NCI-H2171 (cell line): ENCODE measurements around the gene PPM1A.

Source experiments
- DNase-seq: peaks from one replicate; lab custom pipeline; 2025; lab: John Stamatoyannopoulos, UW

Gene PPM1A

GRCh38 chr14:60248697-60249318 is at the start of gene PPM1A:
Gene PPM1A, plus strand, starts transcription at chr14:60249221. Its CDS starts 33,483 bp downstream, at chr14:60282704.
- peak; percentile 95 for DNase-seq

GRCh38 chr14:60199321-60199720 is 49.7 kb upstream of the PPM1A start:
- no peak for DNase-seq

DNA sequence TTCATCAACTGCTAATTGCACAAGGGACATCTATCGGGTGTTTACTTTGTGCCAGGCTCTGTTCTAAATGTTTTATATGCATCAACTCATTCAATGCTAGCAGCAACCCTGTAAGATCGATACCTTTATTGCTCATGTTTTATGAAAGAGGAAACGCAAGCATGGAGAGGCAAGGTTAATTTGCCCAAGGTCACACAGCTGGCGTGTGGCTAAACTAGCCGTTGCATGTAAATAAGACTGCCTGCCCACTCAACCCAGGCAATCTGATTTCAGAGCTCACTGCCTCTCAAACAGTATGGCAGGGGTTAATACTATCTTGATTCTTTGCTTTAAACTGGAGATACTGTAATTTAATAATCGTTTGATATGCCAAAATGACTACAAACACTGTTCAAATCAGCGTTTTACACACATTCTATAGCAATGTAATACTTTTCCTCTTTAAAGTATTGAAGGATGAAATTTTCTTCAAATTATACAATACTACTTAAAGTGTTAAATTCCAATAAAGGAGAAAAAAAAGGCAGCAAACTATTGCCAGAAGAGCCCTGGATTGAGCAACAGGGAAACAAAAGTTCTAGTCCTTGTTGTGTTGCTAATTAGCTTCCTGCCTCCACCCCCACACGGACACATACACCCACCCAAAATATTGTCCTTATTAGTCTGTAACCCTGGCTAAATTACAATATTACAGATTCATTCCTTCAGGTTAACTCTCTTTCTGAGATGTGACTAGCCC is 44.7 kb upstream of the PPM1A start:
- DNase-seq: no peak

DNA sequence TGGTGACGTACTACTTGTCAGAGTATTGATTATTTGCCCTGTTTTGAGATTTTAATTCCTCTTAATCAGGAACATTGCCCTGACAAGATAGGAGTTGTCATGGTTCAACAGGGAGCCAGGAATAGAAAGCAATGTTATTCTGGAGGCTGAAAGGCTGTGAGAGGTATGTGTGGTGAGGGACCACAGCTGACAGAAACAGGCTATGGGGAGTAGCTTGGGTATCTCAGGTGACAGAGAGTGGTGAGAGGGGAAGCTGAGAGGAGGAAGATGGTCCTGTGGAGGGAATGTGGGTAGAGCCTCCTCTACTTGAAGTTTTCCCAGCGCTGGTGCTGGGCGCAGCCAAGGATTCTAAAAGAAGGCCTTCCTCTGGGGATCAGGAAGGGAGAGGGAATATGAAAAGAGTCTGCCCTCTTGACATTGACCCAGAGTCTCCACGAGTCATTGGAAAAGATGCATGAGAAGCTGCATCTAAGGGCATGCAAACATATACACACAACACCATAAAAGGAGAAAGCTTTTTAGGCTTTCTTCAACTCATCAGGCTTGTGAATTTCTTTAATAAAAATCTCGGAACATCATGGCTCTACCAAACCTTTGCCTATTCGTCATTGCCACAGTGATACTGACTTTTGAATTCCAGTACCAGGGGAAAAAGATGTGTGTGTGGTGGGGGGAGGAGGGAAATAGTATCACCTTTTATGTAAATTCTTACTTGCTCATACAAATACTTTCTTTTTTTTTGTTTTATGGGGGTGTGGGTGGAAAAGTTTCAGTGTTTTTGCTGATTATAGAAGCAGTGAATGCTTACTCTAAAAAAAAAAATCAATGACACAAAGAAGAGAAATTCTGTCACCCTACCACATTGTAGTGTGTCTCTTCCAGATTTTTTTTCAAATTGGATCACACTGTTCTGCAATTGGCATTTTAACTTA is 43.9 kb upstream of the PPM1A start:
- no peak for DNase-seq

- no peak for DNase-seq
Observed at GRCh38 chr14:60206249-60206670, 42.8 kb upstream of the PPM1A start.

GRCh38 chr14:60206837-60207533 is 42.0 kb upstream of the PPM1A start:
- DNase-seq: no peak

GRCh38 chr14:60210703-60211102 is 38.3 kb upstream of the PPM1A start:
- DNase-seq: no peak

DNA sequence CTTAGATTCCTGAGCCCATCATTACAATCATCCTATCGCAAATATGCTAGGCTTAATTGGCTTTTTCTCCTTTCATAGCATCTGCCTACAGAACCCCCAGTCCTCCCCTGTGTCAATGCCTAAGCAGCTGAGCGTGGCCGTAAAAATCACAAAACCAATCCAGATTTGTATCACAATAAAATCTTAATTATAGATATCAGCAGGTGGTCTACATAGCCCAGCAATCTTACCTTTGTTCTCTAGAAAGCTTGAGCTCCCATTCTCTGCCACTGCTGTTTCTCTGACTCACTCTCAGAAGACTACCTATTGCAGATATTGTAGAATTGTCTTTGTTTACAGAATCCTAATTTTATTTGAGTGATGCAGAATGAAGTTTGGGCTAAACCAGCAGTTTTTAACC is 37.9 kb upstream of the PPM1A start:
- no peak for DNase-seq

DNA sequence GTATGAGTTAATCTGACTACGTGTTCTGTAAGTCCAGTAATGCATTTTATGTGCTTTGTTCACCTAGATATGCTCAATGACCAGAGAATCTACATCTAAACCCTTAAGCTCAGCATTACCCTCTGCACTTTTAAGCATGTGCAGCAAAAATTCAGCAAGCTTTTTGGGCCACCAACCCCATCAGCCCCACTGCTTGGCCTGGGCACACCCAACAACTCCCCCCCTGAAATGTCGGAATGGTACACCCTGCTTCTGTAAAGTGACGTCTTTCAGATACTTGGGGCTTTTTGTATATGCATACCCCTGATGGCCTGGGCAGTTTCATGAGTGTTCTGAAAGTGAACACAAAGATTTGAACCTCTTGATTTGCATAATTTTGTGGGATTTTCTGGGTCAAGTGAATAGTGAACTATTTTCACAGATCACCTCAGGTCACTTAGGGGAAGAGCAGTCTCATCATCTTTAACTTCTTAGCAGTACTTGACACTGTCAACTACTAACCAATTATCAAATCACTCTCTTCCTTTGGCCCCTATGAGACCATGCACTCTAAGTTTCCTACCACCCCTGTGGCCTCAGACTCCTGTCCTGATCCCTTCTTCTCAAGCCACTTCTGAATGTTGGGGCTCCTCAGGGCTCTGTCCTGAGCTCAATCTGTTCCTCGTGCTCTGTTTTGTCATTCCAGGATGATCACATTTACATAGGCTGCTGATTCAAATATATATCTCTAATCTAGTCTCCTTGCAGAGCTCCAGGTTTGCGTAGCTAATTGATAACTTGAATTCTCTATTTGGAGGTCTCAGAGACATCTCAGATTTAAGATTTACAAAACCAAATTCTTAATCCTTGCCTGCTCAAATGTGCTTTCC is 36.3 kb upstream of the PPM1A start:
- no peak for DNase-seq

- no peak for DNase-seq
Observed at GRCh38 chr14:60214003-60214402, 35.0 kb upstream of the PPM1A start.

- DNase-seq: no peak
Observed at GRCh38 chr14:60214415-60215126, 34.5 kb upstream of the PPM1A start.

DNA sequence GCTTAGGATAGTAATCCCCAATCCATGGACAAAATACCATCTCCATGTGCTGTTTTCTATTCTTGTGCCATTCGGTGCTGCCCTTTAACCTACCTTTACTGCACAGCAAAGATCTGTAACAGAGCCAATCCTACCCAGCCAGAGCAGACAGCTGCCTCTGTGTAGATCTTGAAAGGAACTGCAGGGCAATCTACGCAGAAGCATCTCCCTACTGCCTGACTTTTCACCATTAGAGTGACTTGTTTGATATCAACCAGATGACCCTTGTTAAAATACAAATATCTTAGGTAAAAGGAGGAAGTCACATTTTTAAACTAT is 33.9 kb upstream of the PPM1A start:
- no peak for DNase-seq

- DNase-seq: no peak
Observed at GRCh38 chr14:60215520-60216420, 33.3 kb upstream of the PPM1A start.

DNA sequence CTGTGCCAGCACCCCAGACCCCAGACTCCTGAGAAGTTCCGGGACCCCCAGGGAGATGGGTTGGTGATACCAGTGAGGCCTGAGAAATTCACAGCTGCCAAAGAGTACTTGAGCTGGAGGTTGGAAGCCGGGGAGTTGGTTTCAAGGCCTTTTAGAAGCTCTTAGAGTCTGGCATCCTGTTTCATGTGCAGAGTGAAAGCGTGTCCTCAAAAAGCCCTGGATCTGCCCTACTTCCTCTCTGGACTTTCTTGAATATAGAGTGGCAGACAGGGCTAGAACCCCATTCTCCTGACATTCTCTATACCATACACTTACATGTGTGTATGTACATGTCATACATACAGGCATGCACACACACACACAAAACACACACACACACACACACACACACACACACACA is 31.3 kb upstream of the PPM1A start:
- DNase-seq: no peak

DNA sequence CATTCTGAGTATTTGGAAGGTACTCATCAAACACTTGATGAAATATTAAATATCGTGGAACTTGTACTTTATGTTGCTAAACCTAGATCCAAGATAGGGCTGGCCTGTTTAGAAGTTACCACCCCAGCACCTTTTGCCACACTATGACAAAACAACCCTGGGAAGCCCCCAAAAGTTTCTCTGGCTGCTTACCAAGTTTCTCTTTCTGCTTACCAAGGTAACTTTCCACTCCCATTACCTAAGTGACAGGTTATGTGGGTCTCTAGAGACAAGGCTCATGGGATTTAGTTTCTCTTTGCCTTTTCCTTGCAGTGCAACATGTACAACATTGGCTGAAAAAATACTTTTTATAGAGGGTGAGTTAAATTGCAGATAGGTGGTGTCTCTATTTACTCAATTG is 28.9 kb upstream of the PPM1A start:
- no peak for DNase-seq

GRCh38 chr14:60220917-60221316 is 28.1 kb upstream of the PPM1A start:
- DNase-seq: no peak

DNA sequence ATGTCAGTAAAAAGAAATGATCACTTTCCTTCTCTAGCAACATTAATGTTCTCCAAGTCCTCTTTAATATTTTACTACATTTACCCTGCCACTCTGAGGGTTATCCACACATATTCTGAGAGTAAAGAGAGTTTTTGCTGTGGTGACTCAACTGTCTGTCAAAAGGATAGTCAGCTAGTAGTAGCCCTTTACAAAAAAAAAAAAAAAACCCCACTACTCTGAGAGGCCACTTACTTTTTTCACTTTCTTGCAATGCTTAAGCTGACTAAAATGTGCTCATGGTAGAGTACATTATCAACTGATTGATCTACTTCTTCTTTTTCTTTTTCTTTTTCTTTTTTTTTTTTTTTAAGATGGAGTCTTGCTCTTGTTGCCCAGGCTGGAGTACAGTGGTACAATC is 27.6 kb upstream of the PPM1A start:
- no peak for DNase-seq

- no peak for DNase-seq
Observed at GRCh38 chr14:60222820-60223219, 26.2 kb upstream of the PPM1A start.

GRCh38 chr14:60225265-60225664 is 23.8 kb upstream of the PPM1A start:
- no peak for DNase-seq

DNA sequence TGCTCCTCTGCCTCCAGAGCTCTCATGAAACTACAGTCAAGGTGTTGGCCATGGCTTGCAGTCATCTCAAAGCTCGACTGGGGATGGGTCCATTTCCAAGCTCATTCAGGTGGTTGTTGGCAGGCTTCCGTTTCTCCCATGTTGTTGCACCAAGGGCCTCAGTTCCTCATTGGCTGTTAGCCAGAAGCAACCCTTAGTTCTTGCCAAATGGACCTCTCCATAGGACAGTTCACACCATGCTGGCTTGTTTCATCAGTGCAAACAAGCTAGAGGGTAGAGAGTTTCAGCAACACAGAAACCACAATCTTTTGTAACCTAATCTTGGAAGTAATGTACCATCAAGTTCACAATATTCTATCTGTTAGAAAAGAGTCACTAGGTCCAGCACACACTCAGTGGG is 22.7 kb upstream of the PPM1A start:
- DNase-seq: no peak
